Neutrophil (primary cell): ENCODE results near the gene KCNE1.

Source experiments
- H3K27ac ChIP-seq: fragments of 200-600 bp; sonication (generic); 2 replicates; pipeline ENCODE4 v1.5.1; 2016; ENCODE audit warnings: mild to moderate bottlenecking, moderate library complexity
- H3K27me3 ChIP-seq: fragments of 200-600 bp; sonication (generic); 2 replicates; pipeline ENCODE4 v1.6.0; 2016; ENCODE audit warnings: mild to moderate bottlenecking
- H3K36me3 ChIP-seq: fragments of 200-600 bp; sonication (generic); 2 replicates; pipeline ENCODE4 v1.5.1; 2017
- H3K4me1 ChIP-seq, 2 experiments: fragments of 200-600 bp in 1 of 2; sonication (generic) in 1 of 2; 1 replicate in 1 of 2; 2 replicates in 1 of 2; pipeline versions ENCODE4 v1.5.1 to v1.6.1; 2013 to 2016; ENCODE audit warnings: low read depth in 1 of 2, low read length in 1 of 2, mild to moderate bottlenecking in 1 of 2, moderate library complexity in 1 of 2; ENCODE audit not compliant: control insufficient read depth in 1 of 2, insufficient read depth in 1 of 2
- H3K4me3 ChIP-seq, 2 experiments: fragments of 200-600 bp in 1 of 2; sonication (generic) in 1 of 2; 1 replicate in 1 of 2; 2 replicates in 1 of 2; pipeline ENCODE4 v1.5.1; 2013 to 2016; ENCODE audit warnings: low read depth in 1 of 2, low read length in 1 of 2, mild to moderate bottlenecking in 1 of 2, moderate library complexity in 1 of 2
- H3K9me3 ChIP-seq: fragments of 200-600 bp; sonication (generic); 2 replicates; pipeline ENCODE4 v1.5.1; 2016
- TF ChIP-seq, protein P1 (sequence below): fragments of 200-600 bp; sonication (generic); IDR thresholded peaks from 2 replicates; pipeline ENCODE4 v1.5.1; 2016; ENCODE audit warnings: antibody characterized with exemption

Gene KCNE1

DNA sequence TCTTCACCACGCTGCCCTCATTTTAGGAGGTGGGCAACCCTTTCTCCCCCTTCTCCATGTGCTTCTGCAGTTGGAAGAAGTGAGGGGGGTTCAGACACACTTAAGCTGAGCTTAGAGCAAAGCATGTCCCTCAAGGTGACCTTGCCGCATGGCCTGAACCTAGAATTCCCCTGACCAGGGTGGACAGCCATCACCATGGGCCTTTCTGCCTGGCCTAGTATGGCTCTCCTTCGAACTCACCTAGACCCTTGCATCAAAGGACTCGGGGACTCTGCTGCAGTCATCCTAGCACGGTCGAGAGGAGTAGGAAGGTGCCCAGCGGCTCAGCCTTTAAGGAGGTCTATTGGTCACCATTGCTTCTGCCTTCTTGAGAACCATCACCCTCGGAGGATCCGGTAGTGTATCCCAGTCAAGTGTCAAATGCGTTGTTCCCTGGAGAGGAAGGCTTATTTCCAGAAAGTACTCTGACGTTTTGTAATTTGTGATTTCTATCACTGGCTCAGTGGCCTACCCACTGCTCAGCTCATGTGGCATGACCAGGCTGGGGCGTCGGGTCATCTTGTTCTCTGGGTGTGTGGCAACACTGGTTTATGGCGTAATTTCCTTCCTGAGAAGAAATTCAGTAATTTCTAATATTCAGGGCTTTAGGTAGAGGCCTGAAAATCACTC is at the start of gene KCNE1:
KCNE1 (minus strand) TSS at position 424 of the 669 bp plus-strand sequence. CDS start 62,576 bp downstream, outside the sequence.
- Histone ChIP-seq H3K27me3 (no peaks in the 10 kb centered on the region), H3K4me3 (peak within 1 kb of the TSS; percentile 71 to 75), H3K36me3 (peaks cover 32% of the 10 kb centered on the region), H3K4me1 (peaks cover 83 to 89% of the 10 kb centered on the region in 2 experiments), H3K27ac (peak within 1 kb of the TSS; percentile 92), H3K9me3 (no peaks in the 10 kb centered on the region)
- TF ChIP-seq, protein P1, sequence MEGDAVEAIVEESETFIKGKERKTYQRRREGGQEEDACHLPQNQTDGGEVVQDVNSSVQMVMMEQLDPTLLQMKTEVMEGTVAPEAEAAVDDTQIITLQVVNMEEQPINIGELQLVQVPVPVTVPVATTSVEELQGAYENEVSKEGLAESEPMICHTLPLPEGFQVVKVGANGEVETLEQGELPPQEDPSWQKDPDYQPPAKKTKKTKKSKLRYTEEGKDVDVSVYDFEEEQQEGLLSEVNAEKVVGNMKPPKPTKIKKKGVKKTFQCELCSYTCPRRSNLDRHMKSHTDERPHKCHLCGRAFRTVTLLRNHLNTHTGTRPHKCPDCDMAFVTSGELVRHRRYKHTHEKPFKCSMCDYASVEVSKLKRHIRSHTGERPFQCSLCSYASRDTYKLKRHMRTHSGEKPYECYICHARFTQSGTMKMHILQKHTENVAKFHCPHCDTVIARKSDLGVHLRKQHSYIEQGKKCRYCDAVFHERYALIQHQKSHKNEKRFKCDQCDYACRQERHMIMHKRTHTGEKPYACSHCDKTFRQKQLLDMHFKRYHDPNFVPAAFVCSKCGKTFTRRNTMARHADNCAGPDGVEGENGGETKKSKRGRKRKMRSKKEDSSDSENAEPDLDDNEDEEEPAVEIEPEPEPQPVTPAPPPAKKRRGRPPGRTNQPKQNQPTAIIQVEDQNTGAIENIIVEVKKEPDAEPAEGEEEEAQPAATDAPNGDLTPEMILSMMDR = peak; percentile 17

DNA sequence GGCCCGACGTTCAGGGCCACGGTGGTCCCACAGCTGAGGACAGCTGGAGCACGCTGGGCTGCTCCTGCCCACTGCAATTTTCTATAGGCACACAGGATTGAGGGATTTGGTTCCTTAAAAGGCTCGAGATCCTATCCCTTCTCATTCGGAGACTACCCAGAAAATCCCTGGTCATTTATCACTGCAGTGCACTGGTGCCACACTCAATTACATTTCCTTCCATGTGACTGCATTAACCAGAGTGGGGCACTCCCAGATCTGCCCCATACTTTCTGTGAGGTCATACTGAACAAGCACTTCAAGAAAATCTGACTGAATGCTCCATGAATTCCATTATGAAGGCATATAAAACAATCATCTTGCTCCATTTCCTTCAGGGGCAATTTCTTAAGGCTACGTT is 49.8 kb upstream of the KCNE1 start:
- H3K36me3 ChIP-seq = no peaks in the 10 kb centered on the region
- no peak overlapping the region for H3K4me3 ChIP-seq
- H3K27ac ChIP-seq = no peak overlapping the region
- no peaks in the 10 kb centered on the region for H3K4me1 ChIP-seq
- TF ChIP-seq, protein P1 = no peak
- H3K9me3 ChIP-seq = no peaks in the 10 kb centered on the region
- H3K27me3 ChIP-seq = no peaks in the 10 kb centered on the region

DNA sequence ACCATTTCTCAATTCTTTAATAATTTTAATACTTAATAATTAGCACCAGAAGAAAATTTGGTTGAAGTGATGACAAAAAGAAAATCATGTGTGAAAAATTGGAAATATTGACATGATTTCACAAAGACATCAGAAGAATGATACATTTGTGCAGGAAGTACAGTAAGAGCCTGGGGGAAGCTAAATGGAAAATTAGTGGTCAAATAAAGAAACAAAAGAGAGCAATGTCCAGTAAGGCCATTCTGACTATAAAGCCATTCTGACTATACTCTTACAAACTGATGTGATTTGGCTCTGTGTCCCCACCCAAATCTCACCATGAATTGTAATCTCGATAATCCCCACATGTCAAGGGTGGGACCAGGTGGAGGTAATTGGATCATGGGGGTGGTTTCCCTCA is 48.6 kb upstream of the KCNE1 start:
- no peaks in the 10 kb centered on the region for H3K4me1 ChIP-seq
- H3K9me3 ChIP-seq = no peaks in the 10 kb centered on the region
- H3K4me3 ChIP-seq = no peak overlapping the region
- TF ChIP-seq, protein P1 = no peak
- H3K27me3 ChIP-seq = no peaks in the 10 kb centered on the region
- H3K36me3 ChIP-seq = no peaks in the 10 kb centered on the region
- no peak overlapping the region for H3K27ac ChIP-seq

DNA sequence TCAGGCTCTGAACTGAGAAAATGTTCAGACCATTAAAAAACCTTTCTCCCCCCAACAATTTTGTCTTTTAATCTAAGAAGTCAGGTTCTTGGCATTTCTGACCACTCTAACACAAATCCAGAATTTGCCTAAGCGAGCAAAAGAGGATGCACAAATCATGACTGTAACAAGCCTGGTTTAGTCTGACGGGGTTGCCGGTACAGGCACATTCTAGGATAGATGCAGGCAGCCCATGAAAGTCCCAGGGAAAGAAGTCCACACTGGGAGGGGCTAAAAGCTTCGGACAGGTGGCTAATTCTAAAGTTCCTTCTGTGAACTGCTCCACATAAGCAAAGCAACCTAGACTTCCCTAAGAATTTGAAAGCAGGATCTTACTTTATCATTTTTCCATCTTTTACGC is 48.0 kb upstream of the KCNE1 start:
- Histone ChIP-seq H3K4me3 (no peak overlapping the region), H3K9me3 (no peaks in the 10 kb centered on the region), H3K27me3 (no peaks in the 10 kb centered on the region), H3K27ac (no peak overlapping the region), H3K36me3 (no peaks in the 10 kb centered on the region), H3K4me1 (no peaks in the 10 kb centered on the region)
- TF ChIP-seq, protein P1 = no peak

DNA sequence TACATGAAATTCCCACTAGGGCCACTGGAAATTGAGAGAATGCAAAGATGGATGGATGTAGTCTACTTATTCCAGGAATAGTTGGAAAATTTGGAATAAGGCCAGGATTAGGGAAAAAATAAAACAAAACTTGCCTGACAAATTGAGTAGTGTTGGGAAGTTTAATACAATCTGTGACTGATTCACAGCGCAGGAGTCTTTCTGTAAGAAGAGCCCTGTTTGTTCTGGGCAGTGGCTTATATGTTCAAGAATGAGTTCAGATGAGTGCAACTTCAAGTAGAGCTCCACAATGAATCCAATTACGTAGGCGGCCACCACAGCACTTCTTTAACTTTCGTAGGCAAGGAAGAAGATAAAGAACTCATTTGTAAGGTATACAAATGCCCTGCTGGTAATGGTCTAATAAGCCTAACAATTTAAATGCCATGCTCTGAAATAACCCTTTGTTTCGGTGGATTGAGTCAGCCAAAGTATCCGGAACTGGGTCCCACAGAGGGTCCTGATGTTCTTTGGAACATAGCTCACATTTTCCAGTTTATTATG is 47.1 kb upstream of the KCNE1 start:
- H3K4me1 ChIP-seq = no peaks in the 10 kb centered on the region
- H3K27me3 ChIP-seq = no peaks in the 10 kb centered on the region
- no peak overlapping the region for H3K4me3 ChIP-seq
- no peak overlapping the region for H3K27ac ChIP-seq
- H3K9me3 ChIP-seq = no peaks in the 10 kb centered on the region
- TF ChIP-seq, protein P1 = no peak
- no peaks in the 10 kb centered on the region for H3K36me3 ChIP-seq
